NK-92 (cell line): ENCODE measurements around the gene RGS9.
"Not testable (repeated sequence)": the region's sequence is repeated elsewhere in the genome, so short reads cannot be mapped to it uniquely, and the experiment has no call there.

Source experiments
- DNase-seq: peaks from one replicate; lab custom pipeline; 2025; ENCODE audit not compliant: unreplicated experiment; lab: John Stamatoyannopoulos, UW

Gene RGS9

GRCh38 chr17:65109990-65110680 lies 27.0 kb upstream of the RGS9 start:
- no peak for DNase-seq

DNA sequence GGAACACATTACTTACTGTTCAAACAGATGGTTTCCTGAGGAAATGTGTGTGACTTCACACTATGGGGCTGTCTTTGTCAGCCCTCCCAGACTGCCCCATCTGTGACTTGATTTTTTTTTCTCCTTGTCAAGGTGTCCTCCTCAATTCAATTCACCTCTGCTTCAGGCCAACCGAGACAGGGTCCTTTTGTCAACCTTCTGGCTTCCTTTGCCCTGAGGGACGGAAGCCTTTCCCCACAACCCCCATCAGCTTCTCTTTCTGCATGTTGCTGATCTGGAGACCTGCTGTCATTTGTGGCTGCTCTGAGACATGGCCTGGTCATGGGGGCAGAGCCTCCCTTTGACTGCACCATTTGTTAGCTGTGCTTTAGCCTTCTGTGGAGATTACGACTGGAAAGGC lies 21.3 kb upstream of the RGS9 start:
- DNase-seq: no peak

DNA sequence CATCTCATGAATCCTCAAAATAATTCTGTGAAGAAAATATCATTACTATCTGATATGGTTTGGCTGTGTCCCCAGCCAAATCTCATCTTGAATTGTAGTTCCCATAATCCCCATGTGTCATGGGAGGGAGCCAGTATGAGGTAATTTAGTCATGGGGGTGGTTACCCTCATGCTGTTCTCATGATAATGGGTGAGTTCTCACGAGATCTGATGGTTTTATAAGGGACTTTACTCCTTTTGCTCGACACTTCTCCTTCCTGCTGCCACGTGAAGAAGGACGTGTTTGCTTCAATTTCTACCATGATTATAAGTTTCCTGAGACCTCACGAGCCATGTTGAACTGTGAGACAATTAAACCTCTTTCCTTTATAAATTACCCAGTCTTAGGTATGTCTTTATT lies 20.7 kb upstream of the RGS9 start:
- not testable (repeated sequence) for DNase-seq

DNA sequence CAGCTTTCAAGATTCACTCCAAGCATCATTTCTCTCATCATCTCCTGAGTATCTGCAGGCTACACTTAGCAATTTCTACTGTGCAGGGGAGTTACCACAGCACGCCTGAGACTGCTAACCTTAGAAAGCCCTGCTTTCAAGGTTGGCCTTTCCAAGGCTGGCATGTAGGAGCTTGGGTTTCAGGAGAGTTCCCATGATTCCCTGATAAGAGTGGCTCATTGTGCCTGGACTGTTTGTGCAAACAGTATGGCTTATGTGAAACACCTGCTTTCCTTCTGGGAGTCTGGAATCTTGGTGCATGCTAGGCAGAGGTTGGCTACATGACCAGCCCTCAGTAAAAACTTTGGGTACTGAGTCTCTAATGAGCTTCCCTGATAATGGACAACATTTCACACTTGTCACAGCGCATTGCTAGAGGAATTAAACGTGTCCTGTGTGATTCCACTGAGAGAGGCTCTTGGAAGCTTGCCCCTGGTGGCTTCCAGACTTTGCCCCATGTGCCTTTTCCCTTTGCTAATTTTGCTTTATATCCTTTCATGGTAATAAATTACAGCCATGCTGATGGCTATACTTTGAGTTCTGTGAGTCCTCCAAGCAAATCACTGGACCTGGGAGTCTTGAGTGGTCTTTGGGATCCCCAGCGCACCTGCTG lies 19.7 kb upstream of the RGS9 start:
- DNase-seq: no peak

DNA sequence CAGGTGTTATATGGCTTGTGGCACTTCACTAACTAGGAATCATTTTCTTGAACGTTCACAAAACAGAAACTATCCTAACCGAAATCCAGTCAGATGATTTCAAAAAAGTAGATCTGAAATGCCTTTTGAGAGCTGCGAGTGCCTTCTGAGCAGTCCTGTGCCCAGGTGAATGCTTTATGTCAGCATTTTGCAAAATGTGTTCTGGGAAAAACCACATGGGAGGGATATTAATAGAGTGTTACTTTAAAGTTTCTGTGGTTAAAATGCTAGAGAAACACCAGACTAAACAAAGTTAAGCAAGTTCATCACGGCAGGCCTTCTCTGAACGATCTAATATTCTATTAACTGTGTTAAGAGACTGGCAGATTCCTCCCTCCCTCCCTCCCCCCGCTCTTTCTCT lies 15.8 kb upstream of the RGS9 start:
- no peak for DNase-seq

DNA sequence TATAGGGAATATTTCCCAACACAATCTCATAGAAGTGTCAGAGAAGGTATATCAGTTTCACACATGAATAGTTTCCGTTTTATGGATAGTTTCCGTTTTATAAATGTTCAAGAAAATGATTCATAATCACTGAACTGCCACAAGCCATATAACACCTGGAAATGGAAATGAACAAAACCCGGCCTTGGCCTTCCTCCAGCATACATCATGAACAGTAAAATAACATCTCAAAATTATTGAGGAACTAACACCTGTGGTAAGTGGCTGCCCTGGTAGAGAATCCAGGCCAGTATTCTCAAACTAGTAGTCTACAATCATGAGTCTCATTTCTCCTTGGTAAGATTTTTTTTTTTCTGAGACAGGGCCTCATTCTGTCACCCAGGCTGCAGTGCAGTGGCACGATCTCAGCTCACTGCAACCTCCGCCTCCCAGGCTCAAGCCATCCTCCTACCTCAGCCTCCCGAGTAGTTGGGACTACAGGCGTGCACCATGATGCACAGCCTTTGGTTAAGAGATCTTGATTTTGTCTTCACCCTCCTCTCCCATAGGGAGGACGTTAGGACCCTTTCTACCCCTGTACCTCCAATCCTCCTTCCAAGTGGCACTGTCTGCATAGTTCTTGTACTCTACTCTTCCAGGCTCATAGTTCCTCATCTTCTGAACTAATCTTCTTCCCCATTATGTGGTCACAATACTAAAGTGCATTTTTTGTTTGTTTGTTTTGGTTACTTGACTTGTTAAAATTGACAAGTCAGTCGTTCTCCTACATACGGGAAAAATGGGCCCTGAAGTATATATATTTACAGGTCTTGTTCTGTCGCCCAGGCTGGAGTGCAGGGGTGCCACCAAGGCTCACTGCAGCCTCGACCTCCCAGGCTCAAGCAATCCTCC lies 15.0 kb upstream of the RGS9 start:
- no peak for DNase-seq

GRCh38 chr17:65122836-65123756 lies 14.1 kb upstream of the RGS9 start:
- no peak for DNase-seq

GRCh38 chr17:65123757-65124675 lies 13.2 kb upstream of the RGS9 start:
- DNase-seq: no peak

GRCh38 chr17:65130832-65131231 lies 6.3 kb upstream of the RGS9 start:
- DNase-seq: no peak

DNA sequence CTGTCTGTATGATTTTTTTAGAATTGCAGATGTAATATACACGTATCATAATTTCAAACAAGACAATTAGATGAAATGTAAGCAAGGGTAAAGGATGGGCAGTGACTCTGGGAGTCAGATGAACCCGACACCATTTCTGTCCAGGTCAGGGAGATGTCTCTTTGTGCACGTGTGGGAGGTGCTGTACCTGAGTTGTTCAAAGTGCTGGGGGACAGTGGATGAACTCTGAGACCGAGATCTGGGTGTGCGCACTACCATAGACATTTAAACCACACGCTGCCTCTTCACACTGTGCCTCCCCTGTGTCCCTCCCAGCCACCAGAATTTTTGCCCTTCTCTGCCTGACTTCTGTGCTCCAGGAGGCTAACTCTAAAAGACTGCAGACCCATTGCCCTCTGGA lies 5.9 kb upstream of the RGS9 start:
- DNase-seq: no peak

- DNase-seq: no peak
Measured at GRCh38 chr17:65131946-65132345, 5.2 kb upstream of the RGS9 start.

- no peak for DNase-seq
Measured at GRCh38 chr17:65134035-65134434, 3.1 kb upstream of the RGS9 start.

GRCh38 chr17:65139101-65139764 lies 2.1 kb downstream of the RGS9 start:
- no peak for DNase-seq

GRCh38 chr17:65142247-65142646 lies 5.1 kb downstream of the RGS9 start:
- no peak for DNase-seq

DNA sequence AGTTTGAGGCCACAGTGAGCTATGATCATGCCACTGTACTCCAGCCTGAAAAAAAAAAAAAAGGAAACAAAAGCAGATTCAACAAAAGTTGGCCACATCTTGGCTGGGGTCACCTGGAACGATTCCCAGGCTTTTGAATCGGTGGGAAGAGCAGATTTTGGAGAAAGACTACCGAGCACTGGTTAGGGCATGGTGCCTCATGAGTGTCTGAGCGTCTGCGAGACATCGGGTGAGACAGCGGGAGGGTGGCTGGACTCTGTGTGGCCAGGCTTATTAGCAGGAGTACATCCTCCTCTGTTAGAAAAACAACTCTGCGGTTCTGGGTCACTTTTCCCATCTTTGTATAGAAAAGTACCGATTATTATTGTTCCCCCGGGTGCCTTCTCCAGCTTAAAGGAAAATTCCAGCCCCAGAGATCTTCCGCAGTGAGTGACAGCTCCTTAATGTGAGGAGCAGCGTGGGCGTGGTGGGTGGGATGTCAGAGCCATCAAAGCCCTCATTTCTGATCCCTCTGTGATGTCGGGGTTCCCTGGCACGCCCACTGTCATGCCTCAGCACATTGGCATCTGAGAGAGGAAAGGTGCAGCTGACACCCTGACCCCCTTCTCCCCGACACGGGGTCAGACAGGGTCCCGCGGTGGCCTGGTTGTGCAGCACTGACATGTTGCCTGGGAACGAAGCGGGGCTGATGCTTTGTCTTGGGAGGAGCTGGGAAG lies 6.9 kb downstream of the RGS9 start:
- DNase-seq: no peak

DNA sequence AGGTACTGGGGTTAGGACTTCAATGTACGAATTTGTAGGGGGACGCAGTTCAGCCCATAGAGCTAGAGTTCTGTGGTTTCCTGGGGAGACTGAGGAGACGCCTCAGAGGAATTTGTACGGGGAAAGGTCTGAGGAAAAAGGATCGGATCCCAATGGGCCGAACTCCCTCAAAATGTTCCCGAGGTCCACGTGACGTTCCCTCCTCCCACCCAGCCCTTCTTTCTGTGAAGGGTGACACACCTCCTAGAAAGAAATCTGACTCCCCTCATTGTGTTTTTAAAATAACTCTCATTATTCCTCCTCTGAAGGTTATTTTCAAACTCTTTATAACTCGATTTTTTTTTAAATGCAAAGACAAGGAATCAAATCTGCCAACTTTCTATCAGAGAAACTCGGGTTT lies 8.6 kb downstream of the RGS9 start:
- no peak for DNase-seq

DNA sequence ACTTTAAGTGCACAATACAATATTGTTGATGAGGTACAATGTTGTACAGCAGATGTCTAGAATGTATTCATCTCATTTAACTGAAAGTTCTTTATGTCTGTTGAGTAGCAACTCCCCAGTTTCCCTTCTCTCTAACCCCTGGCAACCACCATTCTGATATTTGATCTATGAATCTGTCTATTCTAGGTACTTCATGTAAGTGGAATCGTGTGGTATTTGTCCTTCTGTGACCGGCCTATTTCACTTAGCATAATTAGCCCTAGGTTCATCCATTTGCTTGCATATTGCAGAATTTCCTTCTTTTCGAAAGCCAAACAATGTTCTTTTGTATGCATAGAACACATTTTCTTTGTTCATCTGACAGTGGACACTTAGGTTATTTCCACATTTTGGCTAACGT lies 10.8 kb downstream of the RGS9 start:
- no peak for DNase-seq

- no peak for DNase-seq
Measured at GRCh38 chr17:65154770-65155589, 17.8 kb downstream of the RGS9 start.
